Right ventricle myocardium inferior (tissue), 1 donor: ENCODE data around the gene ECI1. TPM values are rescaled to one million over a fixed set of nuclear protein-coding genes. Genes with fewer than 3 reads are reported as not detected.
A peak's percentile ranks its signal among the peaks of the same experiment; 100 is the strongest.
"Not testable (repeated sequence)": the region's sequence is repeated elsewhere in the genome, so short reads cannot be mapped to it uniquely, and the experiment has no call there.

Experiments used
- ATAC-seq: fragments of 200-7000 bp; cut with Tn5 transposase; one replicate; pipeline ENCODE4 v1.9.1; 2020; ENCODE audit warnings: mild to moderate bottlenecking, moderate library complexity
- DNase-seq: peaks from one replicate; pipeline ENCODE4 v3.0.0; 2021; ENCODE audit errors: missing footprints
- intact Hi-C: fragments of 100-400 bp; cut with DNase I; formaldehyde crosslinking; loops from one replicate; pipeline ENCODE4 v1.11.0; 2022
- total RNA-seq: library from RNA; stranded (reverse); fragmentation: NEBNext Ultra II Directional; extraction: Animal tissue kit (Norgen Biotek cat#: 25700); gene quantifications from one replicate; pipeline ENCODE4 v1.2.1, GENCODE V29; 2021
- donor health status: DM: no; HTN: yes; CAD: no; lungs with severe emphysema.

The ECI1 gene
- total RNA-seq, 1 donor from 2014 or later = 205 TPM

DNA sequence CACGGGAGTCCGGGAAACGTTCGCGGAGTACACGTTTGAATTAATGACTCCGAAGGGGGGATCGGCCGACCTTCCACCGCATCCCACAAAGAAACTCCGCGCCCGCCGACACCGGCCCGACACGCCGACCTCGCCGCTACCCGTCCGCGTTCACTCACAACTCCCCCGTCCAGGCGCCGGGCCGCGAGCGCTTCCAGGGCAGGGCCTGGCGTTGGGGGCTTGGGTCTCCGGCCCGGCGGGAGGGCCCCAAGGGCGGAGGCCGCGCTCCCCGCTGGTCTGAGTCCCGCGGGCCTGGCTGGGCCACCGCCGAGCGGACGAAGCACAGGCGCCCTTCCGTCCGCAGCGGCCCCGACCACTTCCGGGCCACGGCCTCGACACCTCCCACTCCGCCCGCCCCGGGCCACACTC is 16.1 kb upstream of the ECI1 start:
- intact Hi-C loops = loop anchor here (10.0 kb wide), 1 partner anchor 237 kb away; no protein-coding TSS in a partner anchor
- ATAC-seq = peak; percentile 88
- DNase-seq = not testable (repeated sequence)

DNA sequence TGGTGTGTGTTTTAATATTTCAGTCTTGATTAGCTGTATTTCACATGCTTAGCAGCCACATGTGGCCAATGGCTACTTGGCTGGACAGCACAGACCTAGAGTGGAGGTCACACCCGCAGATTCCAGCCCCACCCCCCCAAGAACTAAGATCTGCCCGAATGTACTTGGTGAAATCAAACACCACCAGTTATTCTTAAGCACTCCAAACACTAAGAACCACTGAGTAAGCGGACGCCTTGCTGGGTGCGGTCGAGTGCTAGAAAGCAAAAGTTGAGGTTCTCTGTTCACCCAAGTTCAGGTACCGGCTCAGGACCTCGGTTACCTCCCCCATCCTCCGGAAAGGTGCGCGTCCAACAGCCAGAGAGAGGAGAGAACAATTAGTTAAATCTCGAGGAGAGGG is 15.5 kb upstream of the ECI1 start:
- not testable (repeated sequence) for DNase-seq, ATAC-seq
- intact Hi-C loops = loop anchor here (10.0 kb wide), 1 partner anchor 238 kb away; no protein-coding TSS in a partner anchor

DNA sequence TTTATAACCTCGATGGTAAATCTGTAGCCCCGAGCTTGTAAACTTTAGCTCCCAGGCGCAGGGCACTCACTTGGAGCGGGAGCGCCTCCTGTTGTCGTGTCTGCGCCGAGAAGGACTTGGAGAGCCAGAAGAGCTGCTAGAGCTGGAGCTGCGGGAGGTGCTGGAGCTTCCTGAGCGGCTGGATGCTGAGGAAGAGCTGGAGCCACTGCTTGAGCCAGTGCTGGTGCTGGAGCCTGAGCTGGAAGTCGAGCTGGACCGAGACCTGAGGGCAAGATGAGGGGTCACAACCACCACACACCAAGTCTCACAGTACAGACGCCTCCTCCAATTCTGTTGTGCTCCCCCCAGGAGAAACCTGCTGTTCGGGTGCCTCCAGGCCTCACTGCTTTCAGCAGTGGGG is 11.6 kb upstream of the ECI1 start:
- ATAC-seq = not testable (repeated sequence)
- intact Hi-C loops = loop anchor here (10.0 kb wide), 1 partner anchor 242 kb away; no protein-coding TSS in a partner anchor
- peak; percentile 37 for DNase-seq

DNA sequence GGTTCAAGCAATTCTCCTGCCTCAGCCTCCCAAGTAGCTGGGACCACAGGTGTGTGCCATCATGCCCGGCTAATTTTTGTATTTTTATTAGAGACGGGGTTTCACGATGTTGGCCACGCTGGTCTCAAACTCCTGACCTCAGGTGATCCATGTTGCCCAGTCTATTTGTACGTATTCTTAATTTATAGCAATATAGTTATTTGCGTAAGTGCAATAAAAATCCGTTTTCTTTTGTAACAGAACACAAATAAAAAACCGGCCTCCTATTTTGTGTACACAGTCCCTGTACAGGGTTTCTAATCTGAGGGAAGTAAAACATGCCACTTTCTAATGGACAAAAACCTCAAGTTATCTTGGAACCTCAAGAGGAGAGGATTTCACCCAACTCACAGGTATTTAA is 8.9 kb upstream of the ECI1 start:
- intact Hi-C loops = loop anchor here (10.0 kb wide), 1 partner anchor 245 kb away; no protein-coding TSS in a partner anchor
- DNase-seq = no peak
- no peak for ATAC-seq

DNA sequence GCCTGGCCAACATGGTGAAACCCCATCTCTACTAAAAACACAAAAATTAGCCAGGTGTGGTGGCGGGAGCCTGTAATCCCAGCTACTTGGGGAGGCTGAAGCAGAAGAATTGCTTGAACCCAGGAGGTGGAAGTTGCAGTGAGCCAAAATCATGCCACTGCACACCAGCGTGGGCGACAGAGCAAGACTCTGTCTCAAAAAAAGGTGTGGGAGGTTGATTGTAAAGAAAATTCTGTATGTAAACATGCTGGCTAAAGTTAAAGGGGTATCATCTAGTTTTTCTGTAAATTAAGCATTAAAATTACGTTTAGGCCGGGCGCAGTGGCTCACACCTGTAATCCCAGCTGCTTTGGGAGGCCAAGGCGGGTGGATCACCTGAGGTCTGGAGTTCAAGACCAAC is 7.1 kb upstream of the ECI1 start:
- intact Hi-C loops, ATAC-seq, DNase-seq: not testable (repeated sequence)

DNA sequence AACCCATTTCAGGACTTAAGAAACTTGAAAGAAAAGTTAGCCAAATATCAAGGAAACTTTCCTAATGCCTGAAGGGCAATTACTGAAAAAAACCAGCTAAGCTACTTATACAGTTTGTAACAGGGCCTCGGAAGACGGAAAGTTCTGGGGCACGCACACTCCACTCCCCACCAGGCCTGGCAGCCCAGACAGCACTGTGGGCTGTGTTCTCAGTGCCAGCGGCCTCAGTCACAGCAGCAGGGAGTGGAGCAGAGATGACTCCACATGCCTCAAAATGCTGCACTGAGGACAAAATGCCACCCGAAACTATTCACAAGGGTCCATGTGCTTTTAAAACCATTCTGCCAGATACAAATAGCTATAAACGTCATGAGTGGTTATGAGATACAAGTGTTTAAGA is 6.3 kb upstream of the ECI1 start:
- ATAC-seq = no peak
- DNase-seq = no peak
- intact Hi-C loops = no loop called here

DNA sequence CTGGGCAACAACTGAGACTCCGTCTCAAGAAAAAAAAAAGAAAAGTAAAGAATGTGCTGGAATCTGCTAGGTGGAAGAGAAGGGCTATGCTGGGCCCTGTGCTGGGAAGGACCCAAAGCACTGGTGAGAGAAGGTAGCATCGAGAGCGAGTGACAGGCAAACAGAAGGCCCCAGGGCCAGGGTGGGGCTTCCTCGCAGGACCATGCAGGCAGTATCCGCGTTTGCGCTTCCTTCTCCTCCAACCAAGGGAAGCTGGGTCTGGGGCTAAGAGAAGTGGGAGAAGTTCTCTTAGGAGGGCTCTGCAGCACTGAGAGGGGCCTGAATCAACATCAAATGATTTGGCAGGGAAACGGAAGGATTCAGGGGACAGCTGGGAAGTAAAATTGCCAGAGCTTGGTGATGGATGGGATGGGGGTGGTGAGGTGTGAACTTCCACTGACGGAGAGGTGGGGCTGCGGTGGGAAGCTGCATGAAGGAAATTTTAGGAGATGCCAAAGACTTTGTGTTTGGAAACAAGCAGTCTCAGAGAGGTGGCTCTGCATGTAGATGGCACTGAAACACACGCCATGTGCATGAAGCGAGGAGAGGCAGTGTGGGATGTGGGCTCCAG is 5.2 kb upstream of the ECI1 start:
- peak; percentile 16 for DNase-seq
- ATAC-seq = no peak
- intact Hi-C loops = no loop called here

DNA sequence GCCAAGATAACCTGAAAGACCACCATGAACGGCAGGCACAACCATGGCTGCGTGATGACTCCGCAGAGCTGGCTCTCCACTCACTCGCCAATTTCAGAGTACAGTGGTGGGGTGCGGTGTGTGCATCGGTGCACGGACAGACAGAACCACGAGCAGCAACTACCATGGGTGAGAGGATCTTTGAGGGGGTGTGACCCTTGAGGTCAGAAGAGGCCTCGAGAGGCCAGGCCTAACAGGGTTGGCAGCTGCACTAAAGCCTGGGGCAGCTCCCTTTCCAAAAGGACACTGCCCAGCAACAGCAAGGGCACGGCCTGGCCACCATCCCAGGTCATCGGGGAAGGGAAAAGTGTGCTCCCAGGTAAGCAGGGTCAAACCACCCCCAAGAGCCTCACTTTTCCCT is 1.9 kb upstream of the ECI1 start:
- intact Hi-C loops = loop anchor here (5.0 kb wide), 2 partner anchors 46 to 96 kb away; partner anchors contain the start of genes MLST8 and TRAF7
- ATAC-seq (no peak), DNase-seq (peak; percentile 44)

DNA sequence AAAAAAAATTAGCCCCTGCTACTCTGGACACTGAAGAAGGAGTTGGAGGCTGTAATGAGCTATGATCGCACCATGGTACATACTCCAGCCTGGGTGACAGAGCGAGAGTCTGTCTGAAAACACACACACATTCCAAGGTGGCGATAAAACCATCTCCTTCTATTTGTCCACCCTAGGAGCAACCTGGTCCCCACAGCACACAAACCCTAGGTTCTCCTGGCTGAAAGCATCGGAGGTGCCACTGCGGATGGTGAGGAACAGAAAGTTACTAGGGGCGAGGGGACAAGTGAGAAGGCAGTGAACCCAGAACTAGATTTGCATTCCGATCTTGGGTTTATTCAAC is 1.4 kb upstream of the ECI1 start:
- intact Hi-C loops = loop anchor here (5.0 kb wide), 2 partner anchors 45 to 95 kb away; partner anchors contain the start of genes MLST8 and TRAF7
- DNase-seq (peak; percentile 45), ATAC-seq (no peak)

DNA sequence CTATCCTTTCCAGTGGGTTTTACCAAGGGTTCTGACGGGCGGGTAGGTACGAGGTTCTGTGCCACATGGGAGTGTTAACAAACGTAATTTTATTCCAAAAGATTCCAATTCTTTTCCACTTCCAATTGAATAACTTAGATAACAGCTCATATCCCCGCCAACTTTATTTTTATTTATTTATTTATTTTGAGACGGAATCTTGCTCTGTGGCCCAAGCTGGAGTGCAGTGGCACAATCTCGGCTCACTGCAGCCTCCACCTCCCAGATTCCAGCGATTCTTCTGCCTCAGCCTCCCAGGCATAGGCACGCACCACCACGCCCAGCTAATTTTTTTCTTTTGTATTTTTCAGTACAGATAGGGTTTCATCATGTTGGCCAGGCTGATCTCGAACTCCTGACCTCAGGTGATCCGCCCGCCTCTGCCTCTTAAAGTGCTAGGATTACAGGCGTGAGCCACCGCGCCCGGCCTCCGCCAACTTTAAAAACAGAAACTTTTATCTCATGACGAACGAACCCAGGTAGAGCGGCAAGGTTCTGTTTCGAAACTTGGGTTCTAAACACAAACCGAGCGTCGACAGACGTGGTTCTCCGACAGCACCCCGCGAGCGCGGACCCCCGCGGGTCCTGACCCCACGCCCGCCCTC is 613 bp downstream of the ECI1 start:
- no peak for ATAC-seq
- DNase-seq = peak; percentile 73
- intact Hi-C loops = loop anchor here (1.0 to 5.0 kb wide), 4 partner anchors 18 to 93 kb away; partner anchors contain the start of genes MLST8, RNPS1 and TRAF7

DNA sequence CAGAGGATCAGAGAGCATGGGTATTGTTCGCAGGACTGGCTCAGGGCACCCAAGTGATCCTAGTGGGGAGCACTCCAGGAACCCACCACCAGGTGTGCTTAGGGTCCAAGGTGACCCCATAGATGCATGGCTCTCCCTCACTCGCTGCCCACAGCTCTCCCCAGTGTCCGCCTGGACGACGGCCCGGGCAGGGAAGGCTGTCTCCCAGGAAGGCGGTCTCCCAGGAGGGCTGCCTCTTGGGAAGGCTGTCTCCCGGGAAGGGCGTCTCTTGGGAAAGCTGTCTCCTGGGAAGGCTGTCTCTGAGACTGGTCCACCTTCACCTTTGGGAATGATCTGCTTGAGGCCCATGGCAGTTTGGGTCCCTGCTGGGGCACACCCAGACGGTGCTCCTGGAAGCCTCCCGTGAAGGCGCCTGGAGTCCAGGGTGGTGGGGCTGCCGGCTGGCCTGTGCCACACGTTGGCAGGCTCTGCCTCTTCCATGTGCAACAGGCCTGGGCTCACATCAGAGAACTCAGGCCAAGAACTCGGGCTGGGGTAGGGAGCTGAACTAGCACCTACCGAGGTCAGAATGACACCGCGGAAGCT is 5.0 kb downstream of the ECI1 start:
- DNase-seq (peak; percentile 58), ATAC-seq (no peak)
- intact Hi-C loops = no loop called here

DNA sequence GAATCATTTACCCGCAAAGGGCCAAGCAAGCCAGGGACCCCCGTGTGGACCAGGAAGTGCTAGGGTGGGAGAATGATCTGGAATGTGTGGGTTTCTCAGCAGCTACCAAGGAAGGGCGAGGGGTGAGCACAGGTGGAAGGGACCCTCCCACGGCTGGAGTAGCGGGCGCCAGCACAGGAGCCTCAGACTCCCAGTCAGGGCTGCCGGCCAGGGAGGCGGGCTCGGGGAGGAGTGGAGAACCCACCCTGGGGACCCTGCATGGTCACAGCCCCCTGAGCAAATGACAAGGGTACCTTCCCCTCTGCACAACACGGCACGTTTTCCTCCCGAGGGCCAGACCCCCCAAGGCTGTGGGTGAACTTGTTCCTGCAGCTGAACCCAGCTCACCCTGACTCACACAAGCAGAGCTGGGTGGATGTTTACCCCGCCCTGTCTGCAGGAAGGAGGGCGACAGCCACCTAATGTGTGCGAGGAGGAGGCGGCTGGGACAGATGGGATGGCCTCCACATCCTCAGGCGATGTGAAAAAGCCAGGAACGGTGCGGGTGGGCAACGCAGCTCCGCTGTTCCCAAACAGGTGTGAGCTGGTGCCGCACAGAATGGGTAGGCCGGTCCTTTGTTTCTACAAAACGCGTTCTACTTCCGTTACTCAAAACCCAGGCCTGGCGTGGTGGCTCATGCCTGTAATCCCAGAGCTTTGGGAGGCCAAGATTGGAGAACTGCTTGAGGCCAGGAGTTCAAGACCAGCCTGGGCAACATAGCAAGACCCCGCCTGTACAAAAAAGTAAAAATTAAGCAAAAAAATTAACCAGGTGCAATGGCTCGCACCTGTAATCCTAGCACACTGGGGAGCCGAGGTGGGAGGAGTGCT is 6.2 kb downstream of the ECI1 start:
- no peak for DNase-seq
- no peak for ATAC-seq
- intact Hi-C loops = no loop called here

DNA sequence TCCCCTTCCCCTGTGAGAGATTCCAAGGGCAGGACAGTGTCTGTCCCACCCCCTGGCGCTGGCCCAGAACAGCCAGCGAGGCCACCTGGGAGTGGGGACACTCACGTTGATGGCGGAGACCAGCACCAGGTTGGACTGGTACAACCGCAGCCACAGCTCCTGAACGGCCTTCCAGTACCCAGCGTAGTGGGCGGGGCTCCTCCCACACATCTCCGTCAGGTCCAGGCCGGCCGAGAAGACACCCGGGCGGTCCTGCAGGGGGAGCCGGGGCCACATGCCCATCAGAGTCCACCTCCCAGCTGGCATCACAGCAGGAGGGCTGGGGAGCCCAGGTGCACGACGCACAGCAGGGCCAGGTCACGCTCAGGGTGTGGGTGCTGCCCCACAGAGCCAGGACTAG is 7.1 kb downstream of the ECI1 start:
- intact Hi-C loops = no loop called here
- DNase-seq = no peak
- no peak for ATAC-seq

DNA sequence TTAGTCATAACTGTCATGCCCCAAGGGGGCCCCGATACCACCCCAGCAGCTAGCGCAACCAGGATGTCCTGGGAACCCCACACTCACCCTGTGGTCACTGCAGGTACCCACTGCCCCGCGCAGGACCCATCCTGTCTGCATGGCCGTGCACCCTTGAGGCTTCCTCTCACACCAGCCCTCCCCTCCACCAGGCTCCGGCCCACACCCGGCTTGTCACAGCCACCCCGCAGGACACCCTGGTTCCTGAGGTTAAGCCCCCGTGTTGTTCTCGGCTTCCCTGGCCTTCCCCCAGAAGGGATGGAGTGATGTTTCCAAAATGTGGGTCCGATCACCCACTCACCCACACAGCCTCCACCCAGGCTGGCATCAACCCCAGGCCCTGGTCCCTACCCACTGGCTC is 7.6 kb downstream of the ECI1 start:
- DNase-seq (no peak), ATAC-seq (no peak)
- intact Hi-C loops = no loop called here

DNA sequence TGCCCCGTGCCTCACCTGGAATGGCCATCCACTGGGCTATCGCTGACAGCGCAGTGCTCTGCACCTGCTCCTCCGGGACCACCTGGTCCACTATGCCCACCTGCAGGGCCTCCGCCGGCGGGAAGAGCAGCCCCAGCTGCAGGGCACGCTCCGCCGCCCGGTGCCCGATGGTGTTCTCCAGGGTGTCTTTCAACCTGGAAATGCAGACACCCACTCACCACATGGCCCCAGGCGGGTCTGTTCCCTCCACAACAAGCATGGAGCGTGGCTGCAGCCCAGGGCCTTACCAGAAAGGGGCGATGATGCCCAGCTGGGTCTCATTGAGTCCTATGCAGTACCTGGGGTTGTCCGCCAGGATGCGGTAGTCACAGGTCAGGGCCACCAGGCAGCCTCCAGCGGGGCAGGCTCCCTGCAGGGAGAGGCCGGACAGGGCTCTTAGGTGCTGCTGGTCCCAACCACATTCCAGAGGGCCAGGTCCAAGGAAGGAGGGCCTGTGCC is 8.3 kb downstream of the ECI1 start:
- intact Hi-C loops = no loop called here
- ATAC-seq (no peak), DNase-seq (no peak)

DNA sequence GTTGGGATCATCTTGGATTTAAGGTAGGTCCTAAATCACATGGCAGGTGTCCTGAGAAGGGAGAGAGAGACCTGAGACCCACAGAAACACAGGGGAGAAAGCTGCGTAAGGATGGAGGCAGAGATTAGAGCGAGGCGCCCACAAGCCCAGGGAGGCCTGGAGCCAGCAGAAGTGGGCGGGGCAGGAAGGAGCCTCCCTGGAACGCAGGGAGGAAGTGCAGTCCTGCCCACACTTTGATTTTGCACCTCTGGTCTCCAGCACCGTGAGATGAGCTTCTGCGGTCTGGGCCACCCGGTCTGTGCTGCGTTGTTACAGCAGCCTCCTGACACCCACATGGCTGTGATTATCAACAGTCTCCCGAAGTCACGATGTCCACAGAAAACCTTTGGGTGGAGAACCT is 8.8 kb downstream of the ECI1 start:
- intact Hi-C loops = no loop called here
- ATAC-seq (no peak), DNase-seq (no peak)

DNA sequence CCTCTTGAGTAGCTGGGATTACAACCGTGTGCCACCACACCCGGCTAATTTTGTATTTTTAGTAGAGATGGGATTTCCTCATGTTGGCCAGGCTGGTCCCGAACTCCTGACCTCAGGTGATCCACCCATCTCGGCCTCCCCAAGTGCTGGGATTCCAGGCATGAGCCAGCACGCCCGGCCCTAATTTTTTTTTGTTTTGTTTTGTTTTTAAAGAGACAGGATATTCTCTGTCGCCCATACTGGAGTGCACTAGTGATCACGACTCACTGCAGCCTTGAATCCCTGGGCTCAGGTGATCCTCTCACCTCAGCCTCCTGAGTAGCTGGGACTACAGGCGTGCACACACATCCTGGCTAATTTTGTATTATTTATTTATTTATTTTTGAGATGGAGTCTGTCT is 11.1 kb downstream of the ECI1 start:
- intact Hi-C loops, ATAC-seq: not testable (repeated sequence)

DNA sequence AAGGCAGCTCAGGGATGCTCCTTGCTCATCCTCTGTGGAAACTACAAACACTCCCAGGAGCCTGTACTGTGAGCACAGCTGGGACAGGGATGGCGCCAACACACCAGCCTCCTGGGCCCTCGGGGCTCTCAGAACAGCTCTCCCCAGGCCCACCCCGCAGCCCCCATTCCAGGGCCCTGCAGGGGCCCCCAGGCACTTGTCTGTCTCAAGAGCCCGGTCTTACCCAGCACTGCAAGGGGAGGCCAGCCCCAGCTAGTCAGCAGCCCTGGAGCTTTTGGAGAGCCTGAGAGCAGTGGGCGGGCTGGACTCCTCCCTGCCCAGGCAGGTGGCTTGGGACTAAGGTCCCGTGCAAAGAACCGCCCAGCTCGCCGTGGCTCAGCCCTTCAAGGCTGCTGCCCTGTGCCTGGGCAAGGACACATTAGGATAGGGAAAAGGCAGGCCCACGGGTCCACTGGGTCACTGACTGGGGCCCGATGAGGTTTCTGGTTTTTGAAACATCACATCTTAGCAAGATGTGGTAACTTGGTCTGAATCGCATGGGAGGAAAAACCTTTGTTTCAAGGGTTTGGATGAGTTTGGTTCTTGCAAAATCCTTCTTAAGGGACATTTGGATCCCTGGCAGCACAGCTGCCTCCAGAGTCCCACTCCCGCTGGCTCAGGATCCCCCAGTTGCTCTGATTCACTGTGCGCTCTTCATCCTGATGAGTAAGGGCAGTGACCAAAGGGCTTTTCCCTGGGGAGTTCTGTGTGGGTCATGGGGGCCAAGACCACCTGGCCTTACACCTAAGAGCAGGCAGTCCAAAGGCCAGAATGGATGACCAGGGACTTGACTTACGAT is 12.3 kb downstream of the ECI1 start:
- DNase-seq = peak; percentile 53
- ATAC-seq = no peak
- intact Hi-C loops = no loop called here

More for the DNA sequence above, 11.1 kb downstream of the ECI1 start:
- not testable (repeated sequence) for DNase-seq
